HepG2 (cell line): ENCODE data around the gene DNAJC18. TPM values are rescaled to one million over a fixed set of nuclear protein-coding genes. Genes with fewer than 3 reads are reported as not detected.

Experiments
- CHCHD3 ChIP-seq: sonication (generic); formaldehyde crosslinking; IDR thresholded peaks from 2 replicates; pipeline ENCODE4 v1.8.0; 2022; ENCODE audit warnings: mild to moderate bottlenecking, missing genetic modification reagents, moderate library complexity
- CTCF ChIP-seq: sonication (generic); formaldehyde crosslinking; IDR thresholded peaks from 2 replicates; pipeline ENCODE4 v1.5.0; 2020; ENCODE audit warnings: mild to moderate bottlenecking, missing genetic modification reagents, moderate library complexity
- FOXA3 ChIP-seq: IDR thresholded peaks from 2 replicates; pipeline ENCODE4 v1.6.1; 2016; ENCODE audit warnings: missing genetic modification reagents, missing compliant biosample characterization
- HES4 ChIP-seq: sonication (generic); formaldehyde crosslinking; IDR thresholded peaks from 2 replicates; pipeline ENCODE4 v1.9.0; 2021; ENCODE audit warnings: mild to moderate bottlenecking, missing genetic modification reagents, borderline replicate concordance
- HNF4G ChIP-seq, 2 experiments: sonication (generic) in 1 of 2; formaldehyde crosslinking in 1 of 2; IDR thresholded peaks; 2 replicates each; pipeline versions ENCODE4 v1.4.0 to v1.6.1; 2011 to 2020; ENCODE audit warnings: borderline replicate concordance in 2 of 2, low read depth in 2 of 2, mild to moderate bottlenecking in 2 of 2, low read length in 1 of 2, missing genetic modification reagents in 1 of 2, moderate library complexity in 1 of 2
- KLF9 ChIP-seq: IDR thresholded peaks from 2 replicates; pipeline ENCODE4 v1.6.1; 2016; ENCODE audit warnings: low read depth
- REL ChIP-seq: sonication (generic); formaldehyde crosslinking; conservative IDR thresholded peaks from 2 replicates; pipeline ENCODE4 v1.8.0; 2022; ENCODE audit warnings: mild to moderate bottlenecking, missing genetic modification reagents, moderate library complexity
- TFE3 ChIP-seq: IDR thresholded peaks from 2 replicates; pipeline ENCODE4 v1.6.1; 2016
- ZBTB26 ChIP-seq: IDR thresholded peaks from 2 replicates; pipeline ENCODE4 v1.6.1; 2016; ENCODE audit warnings: missing compliant biosample characterization, missing genetic modification reagents, borderline replicate concordance
- ZC3H4 ChIP-seq: sonication (generic); formaldehyde crosslinking; IDR thresholded peaks from 2 replicates; pipeline ENCODE4 v1.4.0; 2020; ENCODE audit warnings: missing genetic modification reagents, borderline replicate concordance
- ZKSCAN5 ChIP-seq: sonication (generic); formaldehyde crosslinking; IDR thresholded peaks from 2 replicates; pipeline ENCODE4 v1.5.1; 2020; ENCODE audit warnings: mild to moderate bottlenecking, missing genetic modification reagents
- ZNF296 ChIP-seq: sonication (generic); formaldehyde crosslinking; conservative IDR thresholded peaks from 2 replicates; pipeline ENCODE4 v1.5.0; 2020; ENCODE audit warnings: mild to moderate bottlenecking, missing genetic modification reagents
- ZNF331 ChIP-seq: sonication (generic); formaldehyde crosslinking; IDR thresholded peaks from 2 replicates; pipeline ENCODE4 v1.4.0; 2020; ENCODE audit warnings: missing genetic modification reagents
- ZNF354B ChIP-seq: sonication (generic); formaldehyde crosslinking; IDR thresholded peaks from 2 replicates; pipeline ENCODE4 v1.8.0; 2022; ENCODE audit warnings: mild to moderate bottlenecking, missing genetic modification reagents
- ZNF44 ChIP-seq: sonication (generic); formaldehyde crosslinking; IDR thresholded peaks from 2 replicates; pipeline ENCODE4 v1.5.1; 2020; ENCODE audit warnings: mild to moderate bottlenecking, missing genetic modification reagents
- ZNF556 ChIP-seq: sonication (generic); formaldehyde crosslinking; IDR thresholded peaks from 2 replicates; pipeline ENCODE4 v1.4.0; 2020; ENCODE audit warnings: mild to moderate bottlenecking, missing genetic modification reagents, borderline replicate concordance
- polyA plus RNA-seq, 8 experiments: library from polyadenylated mRNA; depleted of rRNA in 3 of 8; stranded (reverse) in 7 of 8; unstranded in 1 of 8; fragments of >200 nt; fragmentation: Illumina TruSeq in 4 of 8; extraction: Trizol in 4 of 8; gene quantifications; 2 replicates each; pipeline versions ENCODE4 v1.2.1 to v1.2.3, GENCODE V29; 2011 to 2016; ENCODE audit warnings: low read depth in 4 of 8, missing spikeins in 1 of 8, mixed read lengths in 1 of 8; ENCODE audit not compliant: insufficient read depth in 1 of 8
- total RNA-seq, 5 experiments: library from RNA; depleted of rRNA; stranded (reverse); fragments of >200 nt; fragmentation: Illumina TruSeq; extraction: Trizol; gene quantifications; 2 replicates each; pipeline ENCODE4 v1.2.3, GENCODE V29; 2016; ENCODE audit warnings: low read depth in 1 of 5
- TF ChIP-seq, protein P1 (sequence below): sonication (generic); formaldehyde crosslinking; IDR thresholded peaks from 2 replicates; pipeline ENCODE4 v1.9.0; 2022; ENCODE audit warnings: missing genetic modification reagents, mild to moderate bottlenecking, borderline replicate concordance

The DNAJC18 gene
- total and polyA plus RNA-seq, 2 of the 13 experiments (the other 11 are each of a cell fraction or from before 2014, with no cell fraction given), result 6.5 to 6.6 TPM

DNA sequence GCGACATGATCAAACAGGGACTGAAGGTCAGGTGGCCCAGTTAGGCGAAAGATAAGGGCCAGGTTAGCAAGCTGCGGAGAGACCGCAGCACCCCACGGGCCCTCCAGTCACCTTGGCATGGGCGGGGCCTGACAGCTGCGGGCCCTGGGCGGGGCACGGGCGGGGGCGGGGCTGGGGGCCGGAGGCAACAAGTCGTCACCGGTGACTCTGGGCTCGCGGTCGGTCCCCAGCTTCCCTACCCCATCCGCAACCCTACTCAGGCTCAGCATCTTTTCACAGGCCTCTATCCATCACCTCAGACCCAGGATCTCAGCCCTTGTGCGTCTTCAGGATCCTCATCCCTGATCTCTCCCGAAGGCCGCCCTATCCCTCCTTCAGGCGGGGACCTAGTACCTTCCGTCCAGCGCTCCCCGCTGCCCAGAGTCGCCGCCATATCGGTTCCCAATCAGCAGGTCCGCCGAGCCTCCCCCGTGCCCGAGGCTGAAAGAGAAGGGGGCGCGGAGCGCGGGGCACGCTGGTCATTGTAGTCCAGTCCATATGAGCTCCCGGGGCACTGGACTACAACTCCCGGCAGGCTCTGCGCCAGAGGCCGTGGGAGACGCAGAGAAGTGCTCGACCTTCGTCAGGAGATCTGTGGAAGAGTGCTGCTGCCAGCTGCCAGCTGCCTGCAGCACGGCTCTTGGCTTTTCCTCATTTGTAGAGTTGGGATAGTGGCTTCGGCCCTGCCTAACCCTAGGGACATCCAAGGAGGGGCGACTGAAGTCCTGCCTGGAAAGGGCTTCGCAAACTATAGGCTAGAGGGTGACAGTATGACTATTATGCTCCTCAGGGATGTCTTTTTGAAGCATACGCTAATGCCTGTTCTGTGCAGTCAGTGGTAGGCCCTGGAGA is at the start of gene DNAJC18 (continued):
- TF ChIP-seq HNF4G (IDR thresholded peaks at IDR 0.05; ENCODE audit: borderline replicate concordance, low read depth, low read length) (no peak), HNF4G (CRISPR knock-in tag; IDR thresholded peaks at IDR 0.05; ENCODE audit: borderline replicate concordance, low read depth) (no peak), ZKSCAN5 (CRISPR knock-in tag) (no peak), ZNF556 (CRISPR knock-in tag) (0 out of 2 replicates have a peak, but pooled peaks have one; percentile 33), TFE3 (CRISPR knock-in tag) (no peak; the same call in 1 of the 2 replicates), FOXA3 (CRISPR knock-in tag) (no peak; the same call in 1 of the 2 replicates), ZNF296 (CRISPR knock-in tag) (no peak), ZC3H4 (CRISPR knock-in tag) (no peak), ZBTB26 (CRISPR knock-in tag) (no peak), HES4 (0 out of 2 replicates have a peak, but pooled peaks have one; percentile 74), KLF9 (no peak), ZNF331 (CRISPR knock-in tag) (peak; percentile 63; the same call in 1 of the 2 replicates), ZNF44 (no peak), ZNF354B (CRISPR knock-in tag) (0 out of 2 replicates have a peak, but pooled peaks have one; percentile 14), CTCF (CRISPR knock-in tag) (0 out of 2 replicates have a peak, but pooled peaks have one; percentile 30), CHCHD3 (CRISPR knock-in tag) (no peak), REL (no peak)
- TF ChIP-seq, protein P1, sequence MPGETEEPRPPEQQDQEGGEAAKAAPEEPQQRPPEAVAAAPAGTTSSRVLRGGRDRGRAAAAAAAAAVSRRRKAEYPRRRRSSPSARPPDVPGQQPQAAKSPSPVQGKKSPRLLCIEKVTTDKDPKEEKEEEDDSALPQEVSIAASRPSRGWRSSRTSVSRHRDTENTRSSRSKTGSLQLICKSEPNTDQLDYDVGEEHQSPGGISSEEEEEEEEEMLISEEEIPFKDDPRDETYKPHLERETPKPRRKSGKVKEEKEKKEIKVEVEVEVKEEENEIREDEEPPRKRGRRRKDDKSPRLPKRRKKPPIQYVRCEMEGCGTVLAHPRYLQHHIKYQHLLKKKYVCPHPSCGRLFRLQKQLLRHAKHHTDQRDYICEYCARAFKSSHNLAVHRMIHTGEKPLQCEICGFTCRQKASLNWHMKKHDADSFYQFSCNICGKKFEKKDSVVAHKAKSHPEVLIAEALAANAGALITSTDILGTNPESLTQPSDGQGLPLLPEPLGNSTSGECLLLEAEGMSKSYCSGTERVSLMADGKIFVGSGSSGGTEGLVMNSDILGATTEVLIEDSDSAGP (CRISPR knock-in tag), result peak; percentile 20; the same call in 1 of the 2 replicates
